GM12891 (cell line): Measurements from ENCODE around the gene PLPP3.

Experiments used
- DNase-seq: peaks from one replicate; pipeline ENCODE4 v3.0.0; 2011; ENCODE audit warnings: low spot score; ENCODE audit not compliant: insufficient read length
- FAIRE-seq: peaks from 2 replicates; lab custom pipeline; 2011; peaks lifted over from hg19 to GRCh38; lab: Jason Lieb, UNC
- PAX5 ChIP-seq: IDR thresholded peaks from 2 replicates; pipeline ENCODE4 v1.6.1; 2011; ENCODE audit warnings: low read length, moderate library complexity, mild to moderate bottlenecking; ENCODE audit not compliant: insufficient read depth, severe bottlenecking
- POLR2A ChIP-seq: IDR thresholded peaks from 2 replicates; pipeline ENCODE4 v1.6.1; 2011; ENCODE audit warnings: low read depth, low read length, control low read depth
- POLR2AphosphoS5 ChIP-seq: IDR thresholded peaks from 2 replicates; pipeline ENCODE4 v1.6.1; 2011; ENCODE audit warnings: low read depth, low read length, control low read depth
- POU2F2 ChIP-seq: IDR thresholded peaks from 2 replicates; pipeline ENCODE4 v1.6.1; 2011; ENCODE audit warnings: low read depth, mild to moderate bottlenecking, control low read depth, low read length, moderate library complexity
- SPI1 ChIP-seq: IDR thresholded peaks from 2 replicates; pipeline ENCODE4 v1.6.1; 2011; ENCODE audit warnings: low read depth, low read length, control low read depth
- TAF1 ChIP-seq: IDR thresholded peaks from 2 replicates; pipeline ENCODE4 v1.6.1; 2011; ENCODE audit warnings: low read depth, low read length, control low read depth

The PLPP3 gene

GRCh38 chr1:56484695-56485094 is 94.7 kb downstream of the PLPP3 start:
- no peak for TF ChIP-seq PAX5
- no peak for TF ChIP-seq POU2F2
- TF ChIP-seq POLR2AphosphoS5: no peak
- no peak for TF ChIP-seq SPI1
- TF ChIP-seq TAF1: no peak
- TF ChIP-seq POLR2A: no peak
- no peak for FAIRE-seq

GRCh38 chr1:56483104-56483503 is 96.3 kb downstream of the PLPP3 start:
- DNase-seq (no peak), FAIRE-seq (no peak)
- no peak for TF ChIP-seq TAF1
- TF ChIP-seq PAX5: no peak

More at GRCh38 chr1:56484695-56485094, 94.7 kb downstream of the PLPP3 start:
- DNase-seq: no peak

GRCh38 chr1:56482486-56482885 is 96.9 kb downstream of the PLPP3 start:
- FAIRE-seq (no peak), DNase-seq (no peak)
- TF ChIP-seq POLR2AphosphoS5 (no peak), SPI1 (no peak)

- TF ChIP-seq POLR2AphosphoS5 (no peak), PAX5 (no peak), POLR2A (no peak), POU2F2 (no peak), SPI1 (no peak), TAF1 (no peak)
- no peak for FAIRE-seq
- no peak for DNase-seq
Measured at GRCh38 chr1:56481140-56481694, 98.1 kb downstream of the PLPP3 start.

- FAIRE-seq: no peak
Measured at GRCh38 chr1:56478734-56479133, 100.6 kb downstream of the PLPP3 start.

GRCh38 chr1:56477164-56478111 is 101.9 kb downstream of the PLPP3 start:
- DNase-seq: no peak
- TF ChIP-seq POLR2AphosphoS5: no peak
- no peak for TF ChIP-seq TAF1
- no peak for TF ChIP-seq POLR2A
- no peak for TF ChIP-seq SPI1
- no peak for TF ChIP-seq POU2F2
- no peak for TF ChIP-seq PAX5
- no peak for FAIRE-seq

More at GRCh38 chr1:56478734-56479133, 100.6 kb downstream of the PLPP3 start:
- TF ChIP-seq POU2F2: no peak
- TF ChIP-seq TAF1: no peak
- no peak for TF ChIP-seq POLR2A
- no peak for TF ChIP-seq POLR2AphosphoS5
- TF ChIP-seq PAX5: no peak
- no peak for TF ChIP-seq SPI1
- DNase-seq: no peak

GRCh38 chr1:56473582-56474270 is 105.6 kb downstream of the PLPP3 start:
- no peak for TF ChIP-seq SPI1
- TF ChIP-seq POLR2AphosphoS5: no peak
- no peak for TF ChIP-seq TAF1
- FAIRE-seq (no peak), DNase-seq (no peak)

- FAIRE-seq: peak; percentile 50
- peak; percentile 48 for DNase-seq
- TF ChIP-seq SPI1 (peak; percentile 99), PAX5 (no peak), POLR2A (no peak), POU2F2 (no peak)
Measured at GRCh38 chr1:56472860-56473259, 106.5 kb downstream of the PLPP3 start.

GRCh38 chr1:56469640-56470371 is 109.6 kb downstream of the PLPP3 start:
- FAIRE-seq (no peak), DNase-seq (no peak)
- TF ChIP-seq TAF1 (no peak), PAX5 (no peak), POLR2A (no peak), POLR2AphosphoS5 (no peak), SPI1 (peak; percentile 31; the same call in 1 of the 2 replicates), POU2F2 (no peak)
